HG02678 (cell line): ENCODE results near the gene EXOC4.

Experiments used
- ATAC-seq: cut with Tn5 transposase; IDR thresholded peaks from one replicate; pipeline ENCODE4 v1.9.1; 2021; ENCODE audit warnings: mild to moderate bottlenecking, moderate library complexity; ENCODE audit not compliant: unreplicated experiment

EXOC4 gene

GRCh38 chr7:133739817-133740216 is 486.9 kb downstream of the EXOC4 start:
- no peak for ATAC-seq

DNA sequence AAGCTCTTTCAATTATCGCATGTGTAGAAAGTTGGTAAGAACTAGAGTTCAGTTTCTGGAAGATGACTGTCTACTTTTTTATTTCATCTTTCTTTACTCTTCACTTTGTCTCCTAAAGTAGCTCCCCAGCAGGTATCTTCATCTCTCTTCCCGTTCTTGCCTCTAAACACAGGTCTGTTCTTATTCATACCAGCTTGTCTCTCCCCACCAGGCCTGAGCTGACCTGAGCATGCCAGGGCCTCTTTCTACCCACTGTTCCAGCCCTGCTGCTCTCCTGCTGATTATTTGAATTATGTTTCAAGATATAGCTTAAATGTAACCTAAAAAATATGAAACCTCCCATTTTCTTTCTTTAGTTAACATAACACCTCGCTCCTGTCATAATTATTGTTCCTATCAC is 488.2 kb downstream of the EXOC4 start:
- ATAC-seq: no peak

GRCh38 chr7:133741703-133742102 is 488.8 kb downstream of the EXOC4 start:
- ATAC-seq: no peak

DNA sequence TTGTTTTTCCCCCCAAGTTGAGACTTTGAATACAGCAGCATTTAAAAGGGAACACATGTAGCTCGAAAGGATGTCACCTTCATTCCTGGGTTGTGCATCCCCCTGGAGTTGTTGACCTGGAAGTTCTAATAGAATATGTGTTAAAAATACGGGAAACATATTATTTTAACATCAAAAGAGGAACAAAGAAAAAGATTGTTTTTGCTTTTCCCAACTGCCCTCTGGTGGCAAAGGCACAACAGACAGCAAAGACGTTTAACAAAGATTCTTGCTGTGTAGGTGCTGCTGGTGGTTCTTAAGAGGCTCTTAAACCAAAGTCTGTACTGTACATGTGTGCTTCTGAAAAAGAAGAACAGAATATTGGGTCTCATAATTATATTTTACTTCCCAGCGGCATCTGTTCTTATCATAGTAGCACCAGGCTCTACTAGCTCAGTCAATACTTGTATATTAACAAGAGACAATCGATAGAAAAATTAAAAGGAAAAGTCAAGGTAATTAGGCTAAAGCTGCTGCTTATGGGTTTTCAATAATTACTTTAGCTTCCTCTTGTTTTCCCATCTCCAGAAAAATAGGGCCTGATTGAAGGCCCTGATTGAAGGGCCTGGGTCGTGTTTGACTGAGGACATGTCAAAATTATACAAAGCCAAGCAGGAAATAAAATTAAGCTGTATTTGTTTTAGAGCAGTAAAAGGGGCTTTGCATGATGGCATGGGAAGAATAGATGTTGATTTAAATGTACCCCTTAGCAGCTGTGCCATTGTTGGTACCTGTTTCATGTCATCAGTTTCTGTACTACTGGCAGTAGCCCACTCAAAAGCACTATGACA is 490.0 kb downstream of the EXOC4 start:
- no peak for ATAC-seq

GRCh38 chr7:133744451-133744850 is 491.6 kb downstream of the EXOC4 start:
- no peak for ATAC-seq

- ATAC-seq: no peak
Measured at GRCh38 chr7:133746305-133746704, 493.4 kb downstream of the EXOC4 start.

DNA sequence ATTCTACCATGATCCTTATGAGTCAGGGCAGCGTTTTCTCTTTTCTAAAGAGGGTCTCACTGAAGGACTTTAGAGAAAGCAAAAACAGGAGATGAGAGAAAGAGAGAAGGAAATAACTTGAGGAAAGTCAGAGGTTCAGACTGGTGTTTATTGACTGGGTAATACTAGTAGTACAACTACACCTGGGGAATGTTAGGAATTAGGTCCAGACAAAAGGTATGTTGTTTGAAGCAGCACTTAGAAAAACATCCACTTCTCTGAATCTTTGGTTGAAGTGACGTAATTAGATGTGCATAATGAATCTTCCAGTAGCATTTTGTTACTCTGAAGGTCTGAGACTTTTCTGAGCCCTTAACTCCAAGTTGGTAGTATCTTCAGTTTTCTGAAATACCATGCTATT is 494.0 kb downstream of the EXOC4 start:
- ATAC-seq: no peak

GRCh38 chr7:133748443-133749407 is 495.8 kb downstream of the EXOC4 start:
- no peak for ATAC-seq

- no peak for ATAC-seq
Measured at GRCh38 chr7:133750287-133750686, 497.4 kb downstream of the EXOC4 start.

- no peak for ATAC-seq
Measured at GRCh38 chr7:133751079-133751478, 498.2 kb downstream of the EXOC4 start.

DNA sequence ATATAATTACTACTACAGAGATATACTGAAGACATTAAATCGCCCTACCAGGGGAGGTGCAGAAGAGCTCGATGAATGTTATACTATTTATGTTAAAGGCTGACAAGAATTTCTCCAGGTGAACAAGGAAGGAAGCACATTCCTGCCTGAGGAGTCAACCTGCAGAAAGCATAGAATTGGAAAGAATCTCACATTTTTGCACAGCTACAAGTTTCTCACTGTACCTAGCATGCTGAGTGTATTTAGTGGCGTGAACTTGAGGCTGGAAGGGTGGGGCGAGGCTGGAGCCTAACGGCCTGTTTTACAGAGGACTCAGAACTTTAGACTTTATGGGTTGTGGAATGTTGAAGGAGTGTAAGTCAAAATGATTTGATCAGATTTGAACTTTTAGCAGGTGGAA is 500.6 kb downstream of the EXOC4 start:
- ATAC-seq: no peak

GRCh38 chr7:133754708-133755107 is 501.8 kb downstream of the EXOC4 start:
- ATAC-seq: no peak

- no peak for ATAC-seq
Measured at GRCh38 chr7:133755901-133756300, 503.0 kb downstream of the EXOC4 start.

DNA sequence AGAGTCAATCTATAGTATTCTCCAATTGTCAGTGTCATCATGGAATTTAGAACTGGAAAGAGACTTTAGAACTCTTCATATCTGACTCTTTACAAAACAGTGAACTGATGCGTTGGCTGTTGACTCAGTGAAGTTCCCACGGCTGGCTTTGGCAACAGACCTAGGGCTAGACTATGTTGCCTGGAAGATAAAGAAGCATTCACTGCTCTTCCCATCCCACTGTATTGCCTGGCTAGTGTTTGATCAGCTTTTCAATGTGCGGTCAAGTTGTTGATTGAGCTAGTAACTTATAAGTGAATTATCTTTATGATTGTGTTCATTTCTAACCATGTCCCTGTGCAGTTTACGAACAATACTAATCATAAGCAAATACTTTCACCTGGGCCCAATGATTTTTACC is 508.6 kb downstream of the EXOC4 start:
- no peak for ATAC-seq

DNA sequence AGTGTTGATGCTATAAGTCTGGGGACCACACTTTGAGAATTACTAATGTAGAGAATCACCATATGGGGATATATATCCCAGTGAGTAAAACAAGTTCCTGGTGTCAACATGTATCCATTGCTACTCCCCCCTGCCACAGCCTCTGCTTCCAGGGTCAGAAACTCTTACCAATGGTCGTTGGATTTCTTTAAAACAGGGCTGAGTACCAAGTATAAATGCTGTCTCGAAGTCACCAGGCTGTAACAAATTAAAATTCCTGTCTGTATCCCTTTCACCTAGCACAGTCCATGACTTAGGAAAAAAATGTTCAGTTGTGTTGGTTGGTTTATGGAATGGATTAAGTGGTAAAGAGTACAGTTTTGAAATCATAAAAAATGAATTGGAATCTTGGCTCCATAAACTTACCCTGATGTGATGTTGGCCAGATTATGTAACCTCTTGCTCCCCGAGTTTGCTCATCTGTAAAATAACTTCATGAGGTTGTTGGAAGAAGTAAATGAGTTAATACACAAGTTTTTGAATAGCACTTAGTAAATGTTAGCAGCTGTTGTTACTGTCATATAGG is 510.3 kb downstream of the EXOC4 start:
- ATAC-seq: no peak

DNA sequence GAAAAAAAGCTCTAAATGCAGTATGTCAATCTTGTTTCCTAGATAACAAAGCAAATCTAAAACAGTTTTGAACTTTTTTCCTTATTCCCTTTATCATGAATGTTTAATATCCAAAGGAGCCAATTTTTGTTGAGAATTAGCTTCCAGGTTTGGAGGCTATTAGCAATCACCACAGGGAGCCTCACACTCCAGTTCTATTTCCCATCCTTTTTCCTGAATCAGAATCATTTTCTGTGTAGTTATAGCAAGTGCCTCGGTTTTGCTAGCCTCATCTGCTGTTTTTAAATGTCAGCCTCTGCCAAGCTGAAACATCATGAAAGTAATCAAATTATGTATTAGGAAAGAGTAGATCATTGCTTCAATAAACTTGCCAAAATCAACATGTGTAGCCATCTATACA is 516.8 kb downstream of the EXOC4 start:
- no peak for ATAC-seq

DNA sequence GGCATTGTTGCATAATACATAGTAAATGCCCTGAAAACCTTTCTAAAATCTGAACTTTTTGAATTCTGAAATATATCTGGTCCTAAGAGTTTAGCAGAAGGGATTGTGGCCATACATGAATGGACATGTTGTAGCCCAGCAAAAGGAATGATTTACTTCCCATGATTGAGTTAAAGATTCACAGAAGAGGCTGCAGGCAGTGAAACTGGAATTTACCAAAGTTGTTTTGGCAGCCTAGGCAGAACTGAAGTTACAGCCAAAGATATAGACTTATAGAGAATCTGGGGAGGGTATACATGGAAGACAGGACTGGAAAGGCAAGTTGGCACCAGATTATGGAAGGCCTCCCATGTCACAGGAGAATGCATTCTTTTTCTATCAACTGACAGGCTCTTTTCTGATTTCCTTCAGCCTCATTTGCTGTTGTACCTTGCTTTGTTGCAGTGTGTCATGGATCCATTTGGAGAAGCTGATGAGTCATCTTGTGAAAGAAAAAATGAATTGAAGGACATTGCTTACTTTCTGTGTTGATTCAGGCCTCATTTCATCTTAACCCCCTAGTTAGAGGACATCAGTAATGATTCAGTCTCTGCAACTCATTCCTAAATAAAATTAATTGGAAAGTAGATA is 518.1 kb downstream of the EXOC4 start:
- ATAC-seq: no peak

DNA sequence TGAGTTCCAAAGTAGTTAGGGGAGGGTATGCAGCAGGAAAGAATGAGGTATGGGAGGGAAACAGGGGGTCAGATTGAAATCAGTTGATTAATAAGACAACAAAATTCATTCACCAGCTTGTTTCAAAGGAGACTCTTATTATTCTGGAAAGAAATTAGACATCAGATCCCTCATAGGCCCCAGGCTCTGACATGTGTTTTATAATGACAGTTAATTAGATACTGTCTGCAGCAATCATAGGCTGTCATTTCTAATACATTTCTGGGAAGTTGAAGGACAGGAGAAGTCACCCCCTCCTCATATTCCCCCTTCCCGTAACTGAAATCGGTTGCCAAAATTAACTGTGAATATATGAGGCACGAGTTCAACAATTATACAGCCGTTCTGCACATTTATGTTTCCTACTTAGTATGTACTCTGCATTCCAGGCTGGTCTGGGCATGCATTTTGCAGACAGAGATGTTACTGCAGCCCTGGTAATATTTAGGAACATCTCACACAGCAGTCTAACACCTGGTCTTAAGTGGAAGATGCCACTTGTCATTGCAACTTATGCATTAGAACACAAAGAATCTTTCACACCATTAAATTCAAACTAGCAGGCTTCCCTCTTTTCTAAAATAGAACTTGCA is 519.0 kb downstream of the EXOC4 start:
- ATAC-seq: no peak

DNA sequence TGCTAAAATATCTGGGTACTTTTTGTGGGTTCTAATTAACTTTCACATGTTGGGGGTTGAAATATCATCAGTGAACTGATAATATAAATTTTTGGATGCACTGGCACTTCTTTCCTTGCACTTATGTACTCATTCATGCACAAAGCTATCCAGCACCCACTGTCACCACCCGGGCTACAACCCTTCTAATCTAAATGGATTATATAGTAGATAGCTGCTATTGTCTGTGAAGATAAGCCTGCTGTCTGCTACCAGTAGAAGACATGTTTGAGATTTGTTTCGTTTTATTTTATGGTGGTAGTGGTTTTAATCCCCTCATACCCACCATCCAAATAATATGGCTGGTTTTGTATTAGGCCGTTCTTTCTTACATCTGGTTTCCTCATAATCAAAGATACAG is 520.7 kb downstream of the EXOC4 start:
- ATAC-seq: no peak

DNA sequence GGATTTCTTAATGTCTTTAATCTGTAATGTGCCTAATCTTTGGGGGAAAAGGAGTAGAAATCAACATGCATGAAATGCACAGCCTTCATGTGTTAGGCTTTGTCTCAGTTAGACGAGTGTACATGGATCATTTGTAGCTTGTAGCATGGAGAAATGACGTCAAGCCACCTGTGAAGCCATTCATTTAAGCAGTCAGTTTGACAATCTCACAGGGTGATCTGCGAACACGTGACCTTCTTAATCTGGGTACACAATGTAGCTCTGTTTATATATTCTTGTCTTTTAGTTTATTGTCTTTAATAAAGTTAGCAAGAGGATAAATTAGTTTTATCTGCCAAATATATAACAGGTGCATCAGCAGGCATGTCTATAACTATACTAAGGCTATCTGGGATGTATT is 522.3 kb downstream of the EXOC4 start:
- no peak for ATAC-seq

GRCh38 chr7:133776266-133776665 is 523.4 kb downstream of the EXOC4 start:
- ATAC-seq: no peak
